Hepatocyte (in vitro differentiated cells): ENCODE results near the gene RNF222.

ENCODE experiments used
- EZH2 ChIP-seq: fragments of 200-600 bp; sonication (generic); IDR thresholded peaks from 2 replicates; pipeline ENCODE4 v1.6.1; 2016; ENCODE audit warnings: antibody characterized with exemption, mild to moderate bottlenecking, borderline replicate concordance
- EZH2phosphoT487 ChIP-seq: fragments of 200-600 bp; sonication (generic); IDR thresholded peaks from one replicate; pipeline ENCODE4 v1.6.1; 2018; ENCODE audit warnings: antibody characterized with exemption, mild to moderate bottlenecking, low read depth, moderate library complexity; ENCODE audit not compliant: unreplicated experiment, severe bottlenecking
- TF ChIP-seq, protein P1 (sequence below): fragments of 200-600 bp; sonication (generic); IDR thresholded peaks from 2 replicates; pipeline ENCODE4 v1.5.1; 2016; ENCODE audit warnings: antibody characterized with exemption, mild to moderate bottlenecking; ENCODE audit not compliant: poor library complexity

DNA sequence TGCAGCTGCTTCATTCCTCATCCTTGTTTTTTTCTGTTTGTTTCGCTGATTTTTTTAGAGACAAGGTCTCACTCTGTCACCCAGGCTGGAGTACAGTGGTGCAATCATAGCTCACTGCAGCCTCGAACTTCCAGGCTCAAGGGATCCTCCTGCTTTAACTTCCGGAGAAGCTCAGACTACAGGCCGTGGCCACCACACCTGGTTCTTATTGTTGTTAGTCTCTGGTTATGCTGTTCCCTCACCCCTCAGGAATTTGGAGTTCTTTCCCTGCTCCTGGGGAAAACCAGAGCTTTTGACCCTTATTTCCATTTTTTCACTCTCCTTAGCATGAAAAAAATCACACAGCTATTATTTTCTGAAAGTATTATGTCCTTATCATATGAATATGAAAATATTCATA, 56.2 kb downstream of the RNF222 start:
- TF ChIP-seq, protein P1, sequence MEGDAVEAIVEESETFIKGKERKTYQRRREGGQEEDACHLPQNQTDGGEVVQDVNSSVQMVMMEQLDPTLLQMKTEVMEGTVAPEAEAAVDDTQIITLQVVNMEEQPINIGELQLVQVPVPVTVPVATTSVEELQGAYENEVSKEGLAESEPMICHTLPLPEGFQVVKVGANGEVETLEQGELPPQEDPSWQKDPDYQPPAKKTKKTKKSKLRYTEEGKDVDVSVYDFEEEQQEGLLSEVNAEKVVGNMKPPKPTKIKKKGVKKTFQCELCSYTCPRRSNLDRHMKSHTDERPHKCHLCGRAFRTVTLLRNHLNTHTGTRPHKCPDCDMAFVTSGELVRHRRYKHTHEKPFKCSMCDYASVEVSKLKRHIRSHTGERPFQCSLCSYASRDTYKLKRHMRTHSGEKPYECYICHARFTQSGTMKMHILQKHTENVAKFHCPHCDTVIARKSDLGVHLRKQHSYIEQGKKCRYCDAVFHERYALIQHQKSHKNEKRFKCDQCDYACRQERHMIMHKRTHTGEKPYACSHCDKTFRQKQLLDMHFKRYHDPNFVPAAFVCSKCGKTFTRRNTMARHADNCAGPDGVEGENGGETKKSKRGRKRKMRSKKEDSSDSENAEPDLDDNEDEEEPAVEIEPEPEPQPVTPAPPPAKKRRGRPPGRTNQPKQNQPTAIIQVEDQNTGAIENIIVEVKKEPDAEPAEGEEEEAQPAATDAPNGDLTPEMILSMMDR = no peak
- no peak for TF ChIP-seq EZH2
- TF ChIP-seq EZH2phosphoT487 = no peak
